HEK293 (cell line): Measurements from ENCODE around the gene C19orf25.

Source experiments
- AEBP2 ChIP-seq: fragments of 450-650 bp; formaldehyde crosslinking; IDR thresholded peaks from 2 replicates; pipeline ENCODE4 v1.5.1; 2016; ENCODE audit warnings: missing biosample characterization, missing genetic modification characterization, borderline replicate concordance
- BCL6B ChIP-seq: fragments of 450-650 bp; formaldehyde crosslinking; IDR thresholded peaks from 2 replicates; pipeline ENCODE4 v1.5.1; 2017; ENCODE audit warnings: missing biosample characterization, missing genetic modification characterization
- ELK4 ChIP-seq: IDR thresholded peaks from 2 replicates; pipeline ENCODE4 v1.6.1; 2011; ENCODE audit warnings: mild to moderate bottlenecking, low read depth, low read length, borderline replicate concordance
- GFI1B ChIP-seq: fragments of 450-650 bp; formaldehyde crosslinking; IDR thresholded peaks from 2 replicates; pipeline ENCODE4 v1.5.1; 2016; ENCODE audit warnings: missing biosample characterization, missing genetic modification characterization
- KLF1 ChIP-seq: fragments of 450-650 bp; formaldehyde crosslinking; IDR thresholded peaks from 2 replicates; pipeline ENCODE4 v1.5.1; 2016; ENCODE audit warnings: missing biosample characterization, missing genetic modification characterization
- KLF10 ChIP-seq: fragments of 450-650 bp; IDR thresholded peaks from 2 replicates; pipeline ENCODE4 v1.5.1; 2018; ENCODE audit warnings: missing biosample characterization, mild to moderate bottlenecking, missing genetic modification characterization
- SCRT2 ChIP-seq: fragments of 450-650 bp; formaldehyde crosslinking; IDR thresholded peaks from 2 replicates; pipeline ENCODE4 v1.5.1; 2016; ENCODE audit warnings: missing biosample characterization, missing genetic modification characterization
- SETDB1 ChIP-seq: IDR thresholded peaks from one replicate; pipeline ENCODE4 v1.6.1; 2017; ENCODE audit warnings: mild to moderate bottlenecking, low read length, moderate library complexity, mixed read lengths; ENCODE audit not compliant: insufficient read length
- TSHZ1 ChIP-seq: fragments of 450-650 bp; formaldehyde crosslinking; IDR thresholded peaks from 2 replicates; pipeline ENCODE4 v1.5.1; 2016; ENCODE audit warnings: missing biosample characterization, missing genetic modification characterization, borderline replicate concordance
- ZBTB1 ChIP-seq: fragments of 450-650 bp; formaldehyde crosslinking; IDR thresholded peaks from 2 replicates; pipeline ENCODE4 v1.5.1; 2016; ENCODE audit warnings: missing biosample characterization, missing genetic modification characterization
- ZNF114 ChIP-seq: fragments of 450-650 bp; formaldehyde crosslinking; IDR thresholded peaks from 2 replicates; pipeline ENCODE4 v1.5.0; 2017; ENCODE audit warnings: missing biosample characterization, missing genetic modification characterization
- ZNF133 ChIP-seq: fragments of 450-650 bp; formaldehyde crosslinking; IDR thresholded peaks from 2 replicates; pipeline ENCODE4 v1.5.1; 2016; ENCODE audit warnings: missing biosample characterization, missing genetic modification characterization
- ZNF174 ChIP-seq: fragments of 450-650 bp; formaldehyde crosslinking; IDR thresholded peaks from 2 replicates; pipeline ENCODE4 v1.5.0; 2017; ENCODE audit warnings: missing biosample characterization, mild to moderate bottlenecking, missing genetic modification characterization
- ZNF175 ChIP-seq: fragments of 450-650 bp; formaldehyde crosslinking; IDR thresholded peaks from 2 replicates; pipeline ENCODE4 v1.5.1; 2016; ENCODE audit warnings: missing biosample characterization, missing genetic modification characterization
- ZNF18 ChIP-seq: fragments of 450-650 bp; formaldehyde crosslinking; IDR thresholded peaks from 2 replicates; pipeline ENCODE4 v1.5.1; 2016; ENCODE audit warnings: missing biosample characterization, missing genetic modification characterization
- ZNF214 ChIP-seq: fragments of 450-650 bp; formaldehyde crosslinking; IDR thresholded peaks from 2 replicates; pipeline ENCODE4 v1.5.1; 2017; ENCODE audit warnings: missing biosample characterization, mild to moderate bottlenecking, missing genetic modification characterization, borderline replicate concordance
- ZNF335 ChIP-seq: fragments of 450-650 bp; formaldehyde crosslinking; conservative IDR thresholded peaks from 2 replicates; pipeline ENCODE4 v1.5.1; 2016; ENCODE audit warnings: missing biosample characterization, missing genetic modification characterization
- ZNF571 ChIP-seq: fragments of 450-650 bp; formaldehyde crosslinking; IDR thresholded peaks from 2 replicates; pipeline ENCODE4 v1.5.0; 2017; ENCODE audit warnings: missing biosample characterization, missing genetic modification characterization
- ZNF600 ChIP-seq: fragments of 450-650 bp; formaldehyde crosslinking; IDR thresholded peaks from 2 replicates; pipeline ENCODE4 v1.5.1; 2016; ENCODE audit warnings: missing biosample characterization, missing genetic modification characterization
- ZNF623 ChIP-seq: fragments of 450-650 bp; formaldehyde crosslinking; IDR thresholded peaks from 2 replicates; pipeline ENCODE4 v1.5.1; 2016; ENCODE audit warnings: missing biosample characterization, missing genetic modification characterization
- ZNF624 ChIP-seq: fragments of 450-650 bp; formaldehyde crosslinking; IDR thresholded peaks from 2 replicates; pipeline ENCODE4 v1.5.1; 2017; ENCODE audit warnings: missing biosample characterization, missing genetic modification characterization
- ZNF639 ChIP-seq: fragments of 450-650 bp; formaldehyde crosslinking; IDR thresholded peaks from 2 replicates; pipeline ENCODE4 v1.5.1; 2016; ENCODE audit warnings: missing biosample characterization, missing genetic modification characterization
- ZNF664 ChIP-seq: fragments of 450-650 bp; formaldehyde crosslinking; IDR thresholded peaks from 2 replicates; pipeline ENCODE4 v1.5.1; 2016; ENCODE audit warnings: missing biosample characterization, missing genetic modification characterization
- ZNF677 ChIP-seq: fragments of 450-650 bp; IDR thresholded peaks from 2 replicates; pipeline ENCODE4 v1.5.0; 2018; ENCODE audit warnings: missing biosample characterization, mild to moderate bottlenecking, missing genetic modification characterization, moderate library complexity
- ZSCAN16 ChIP-seq: fragments of 450-650 bp; formaldehyde crosslinking; IDR thresholded peaks from 2 replicates; pipeline ENCODE4 v1.5.1; 2016; ENCODE audit warnings: missing biosample characterization, missing genetic modification characterization
- ZSCAN18 ChIP-seq: fragments of 450-650 bp; formaldehyde crosslinking; IDR thresholded peaks from 2 replicates; pipeline ENCODE4 v1.5.1; 2016; ENCODE audit warnings: missing biosample characterization, missing genetic modification characterization
- ZSCAN30 ChIP-seq: fragments of 450-650 bp; IDR thresholded peaks from 2 replicates; pipeline ENCODE4 v1.5.1; 2018; ENCODE audit warnings: missing biosample characterization, mild to moderate bottlenecking, missing genetic modification characterization, moderate library complexity
- ZXDB ChIP-seq: fragments of 450-650 bp; formaldehyde crosslinking; IDR thresholded peaks from 2 replicates; pipeline ENCODE4 v1.5.1; 2016; ENCODE audit warnings: missing biosample characterization, missing genetic modification characterization

Gene C19orf25

GRCh38 chr19:1503089-1503924, 24.3 kb upstream of the C19orf25 start (continued):
- TF ChIP-seq ZSCAN18 (tag by site-specific recombination) (no peak), ZNF571 (tag by site-specific recombination) (no peak), ZNF600 (no peak), KLF1 (tag by site-specific recombination) (peak; percentile 27; the same call in 1 of the 2 replicates), ZNF18 (tag by site-specific recombination) (no peak), ZNF639 (0 out of 2 replicates have a peak, but pooled peaks have one; percentile 44), TSHZ1 (tag by site-specific recombination) (0 out of 2 replicates have a peak, but pooled peaks have one; percentile 44), ZSCAN16 (tag by site-specific recombination) (no peak), ZXDB (tag by site-specific recombination) (peak; percentile 84), KLF10 (tag by site-specific recombination) (0 out of 2 replicates have a peak, but pooled peaks have one; percentile 21), ZNF133 (tag by site-specific recombination) (no peak), ZNF175 (no peak), ZNF677 (tag by site-specific recombination) (no peak), ZNF174 (tag by site-specific recombination) (no peak), SCRT2 (tag by site-specific recombination) (no peak; the same call in 1 of the 2 replicates), ZNF214 (no peak), ZSCAN30 (tag by site-specific recombination) (peak; percentile 88), ELK4 (no peak), GFI1B (0 out of 2 replicates have a peak, but pooled peaks have one; percentile 5), ZNF114 (tag by site-specific recombination) (no peak), AEBP2 (tag by site-specific recombination) (no peak), ZNF624 (tag by site-specific recombination) (no peak), SETDB1 (no peak), BCL6B (tag by site-specific recombination) (no peak), ZNF664 (no peak), ZNF623 (tag by site-specific recombination) (no peak), ZNF335 (tag by site-specific recombination) (peak; percentile 99), ZBTB1 (tag by site-specific recombination) (no peak)
